Ramos (cell line): ENCODE data around the gene TRIM32.

ENCODE experiments used
- in situ Hi-C: fragments of 300-500 bp; cut with MboI; formaldehyde crosslinking; loops from one replicate; pipeline ENCODE4 v1.14.3; 2022; ENCODE audit warnings: low sequenced_read_pairs; ENCODE audit not compliant: unreplicated experiment

The TRIM32 gene

GRCh38 chr9:116687074-116687753 lies at the start of gene TRIM32:
TSS of gene TRIM32 (plus strand) at chr9:116687305. CDS start at chr9:116697743, 10,438 bp downstream.
- in situ Hi-C loops: no loop called here

GRCh38 chr9:116639251-116639741 lies 47.8 kb upstream of the TRIM32 start:
- in situ Hi-C loops: no loop called here

- in situ Hi-C loops: no loop called here
Observed at GRCh38 chr9:116641292-116642059, 45.6 kb upstream of the TRIM32 start.

- in situ Hi-C loops: no loop called here
Observed at GRCh38 chr9:116643691-116644090, 43.4 kb upstream of the TRIM32 start.

- in situ Hi-C loops: no loop called here
Observed at GRCh38 chr9:116644091-116644688, 42.9 kb upstream of the TRIM32 start.

GRCh38 chr9:116646661-116647514 lies 40.2 kb upstream of the TRIM32 start:
- in situ Hi-C loops: no loop called here

- in situ Hi-C loops: no loop called here
Observed at GRCh38 chr9:116647515-116647809, 39.6 kb upstream of the TRIM32 start.

GRCh38 chr9:116653348-116654058 lies 33.6 kb upstream of the TRIM32 start:
- in situ Hi-C loops: no loop called here

GRCh38 chr9:116654059-116654355 lies 33.1 kb upstream of the TRIM32 start:
- in situ Hi-C loops: no loop called here

GRCh38 chr9:116656501-116656971 lies 30.6 kb upstream of the TRIM32 start:
- in situ Hi-C loops: no loop called here

GRCh38 chr9:116656977-116657376 lies 30.1 kb upstream of the TRIM32 start:
- in situ Hi-C loops: no loop called here

GRCh38 chr9:116658265-116658664 lies 28.8 kb upstream of the TRIM32 start:
- in situ Hi-C loops: no loop called here

- in situ Hi-C loops: no loop called here
Observed at GRCh38 chr9:116661037-116661954, 25.8 kb upstream of the TRIM32 start.

- in situ Hi-C loops: no loop called here
Observed at GRCh38 chr9:116662646-116663310, 24.3 kb upstream of the TRIM32 start.

GRCh38 chr9:116663581-116663980 lies 23.5 kb upstream of the TRIM32 start:
- in situ Hi-C loops: no loop called here

- in situ Hi-C loops: no loop called here
Observed at GRCh38 chr9:116668970-116669695, 18.0 kb upstream of the TRIM32 start.

- in situ Hi-C loops: no loop called here
Observed at GRCh38 chr9:116671605-116672004, 15.5 kb upstream of the TRIM32 start.

GRCh38 chr9:116673375-116673774 lies 13.7 kb upstream of the TRIM32 start:
- in situ Hi-C loops: no loop called here
